GM23338 (cell line): Measurements from ENCODE around the gene OSCAR.

Experiments
- CREB1 ChIP-seq: fragments of 250-450 bp; sonication (Bioruptor Pico); IDR thresholded peaks from 2 replicates; pipeline ENCODE4 v1.5.0; 2020; ENCODE audit warnings: low read depth, mild to moderate bottlenecking, moderate library complexity
- JUNB ChIP-seq: IDR thresholded peaks from one replicate; pipeline ENCODE4 v1.6.1; 2016; ENCODE audit warnings: antibody characterized with exemption; ENCODE audit not compliant: unreplicated experiment
- REST ChIP-seq: IDR thresholded peaks from one replicate; pipeline ENCODE4 v1.6.1; 2018; ENCODE audit warnings: antibody characterized with exemption; ENCODE audit not compliant: unreplicated experiment
- TF ChIP-seq, protein P1 (sequence below), 2 experiments: fragments of 200-600 bp in 1 of 2; sonication (generic) in 1 of 2; conservative IDR thresholded peaks; 2 replicates each; pipeline versions ENCODE4 v1.5.1 to v1.6.1; 2016 to 2017; ENCODE audit warnings: antibody characterized with exemption in 2 of 2, low read depth in 2 of 2, mild to moderate bottlenecking in 2 of 2, moderate library complexity in 1 of 2

GRCh38 chr19:54128441-54128725, 27.8 kb upstream of the OSCAR start:
- TF ChIP-seq, protein P1, sequence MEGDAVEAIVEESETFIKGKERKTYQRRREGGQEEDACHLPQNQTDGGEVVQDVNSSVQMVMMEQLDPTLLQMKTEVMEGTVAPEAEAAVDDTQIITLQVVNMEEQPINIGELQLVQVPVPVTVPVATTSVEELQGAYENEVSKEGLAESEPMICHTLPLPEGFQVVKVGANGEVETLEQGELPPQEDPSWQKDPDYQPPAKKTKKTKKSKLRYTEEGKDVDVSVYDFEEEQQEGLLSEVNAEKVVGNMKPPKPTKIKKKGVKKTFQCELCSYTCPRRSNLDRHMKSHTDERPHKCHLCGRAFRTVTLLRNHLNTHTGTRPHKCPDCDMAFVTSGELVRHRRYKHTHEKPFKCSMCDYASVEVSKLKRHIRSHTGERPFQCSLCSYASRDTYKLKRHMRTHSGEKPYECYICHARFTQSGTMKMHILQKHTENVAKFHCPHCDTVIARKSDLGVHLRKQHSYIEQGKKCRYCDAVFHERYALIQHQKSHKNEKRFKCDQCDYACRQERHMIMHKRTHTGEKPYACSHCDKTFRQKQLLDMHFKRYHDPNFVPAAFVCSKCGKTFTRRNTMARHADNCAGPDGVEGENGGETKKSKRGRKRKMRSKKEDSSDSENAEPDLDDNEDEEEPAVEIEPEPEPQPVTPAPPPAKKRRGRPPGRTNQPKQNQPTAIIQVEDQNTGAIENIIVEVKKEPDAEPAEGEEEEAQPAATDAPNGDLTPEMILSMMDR (conservative IDR thresholded peaks at IDR 0.05; ENCODE audit: low read depth in 2 of 2), result no peak
- no peak for TF ChIP-seq CREB1 (CRISPR knock-in tag)
- no peak for TF ChIP-seq JUNB
- TF ChIP-seq REST, result no peak
